K562 (cell line): ENCODE results near the gene PIK3R2. TPM values are rescaled to one million over a fixed set of nuclear protein-coding genes. Genes with fewer than 3 reads are reported as not detected.

Experiments used
- ATAC-seq: fragments of 200-7000 bp; cut with Tn5 transposase; 3 replicates; pipeline ENCODE4 v1.9.1; 2020; ENCODE audit warnings: moderate library complexity
- BruUV-seq: library from RNA; stranded (reverse); fragments of 400-500 nt; replicated peaks from 2 replicates; lab custom pipeline; 2021; lab: Mats Ljungman, UMichigan
- CTCF ChIA-PET: fragments of 300-600 bp; formaldehyde crosslinking; extraction: SDS; loops from one replicate; lab custom pipeline; 2021; ENCODE audit warnings: low intra/inter-chr PET ratio; lab: Yijun Ruan, JAX
- POLR2A ChIA-PET: fragments of 300-600, 350-650 bp; sonication (Branson Sonifier 250); formaldehyde crosslinking; extraction: SDS; loops from one replicate; lab custom pipeline; 2021; ENCODE audit warnings: antibody characterized with exemption, inconsistent platforms; lab: Yijun Ruan, JAX
- DNase-seq, 4 experiments: peaks; one replicate each; pipeline versions ENCODE4 v3.0.0 to v3.0.0-alpha.2; 2011 to 2018; ENCODE audit warnings: low spot score in 3 of 4, mixed read lengths in 3 of 4; ENCODE audit errors: extremely low read depth in 1 of 4
- FAIRE-seq: peaks from 2 replicates; lab custom pipeline; 2011; peaks lifted over from hg19 to GRCh38; lab: Jason Lieb, UNC
- H2AFZ ChIP-seq: 2 replicates; pipeline ENCODE4 v1.6.0; 2011; ENCODE audit warnings: low read depth, low read length, control low read depth, inconsistent platforms
- H3K27ac ChIP-seq: fragments of 200-600 bp; 3 replicates; pipeline ENCODE4 v1.8.0; 2011; ENCODE audit warnings: low read depth, mild to moderate bottlenecking, control low read depth, inconsistent platforms, low read length, moderate library complexity, mixed read lengths; ENCODE audit errors: extremely low read depth
- H3K27me3 ChIP-seq, 2 experiments: fragments of 300-600 bp in 1 of 2; 2 replicates in 1 of 2; 3 replicates in 1 of 2; pipeline versions ENCODE4 v1.6.0 to v1.8.0; 2011; ENCODE audit warnings: inconsistent platforms in 2 of 2, low read length in 2 of 2, mild to moderate bottlenecking in 1 of 2, mixed read lengths in 1 of 2, moderate library complexity in 1 of 2; ENCODE audit not compliant: control insufficient read depth in 2 of 2, insufficient read depth in 2 of 2
- H3K36me3 ChIP-seq: fragments of 300-600 bp; 3 replicates; pipeline ENCODE4 v1.8.0; 2011; ENCODE audit warnings: mild to moderate bottlenecking, low read length, inconsistent platforms; ENCODE audit not compliant: control insufficient read depth, insufficient read depth
- H3K4me1 ChIP-seq, 2 experiments: fragments of 200-600 bp in 1 of 2; replicated peaks in 1 of 2; 2 replicates in 1 of 2; 3 replicates in 1 of 2; pipeline versions ENCODE4 v1.5.1 to v1.8.0; 2011; ENCODE audit warnings: inconsistent platforms in 2 of 2, low read length in 2 of 2, mild to moderate bottlenecking in 1 of 2, mixed read lengths in 1 of 2, moderate library complexity in 1 of 2; ENCODE audit not compliant: control insufficient read depth in 2 of 2, insufficient read depth in 2 of 2
- H3K4me2 ChIP-seq: 2 replicates; pipeline ENCODE4 v1.6.1; 2011; ENCODE audit warnings: low read length, control low read depth, inconsistent platforms, mixed read lengths; ENCODE audit not compliant: insufficient read depth
- H3K4me3 ChIP-seq: fragments of 200-600 bp; sonication (generic), shearing (Covaris generic); 2 replicates; pipeline ENCODE4 v1.5.1; 2016; ENCODE audit warnings: control low read depth, inconsistent platforms
- H3K79me2 ChIP-seq: fragments of 200-600 bp; 3 replicates; pipeline ENCODE4 v1.8.0; 2011; ENCODE audit warnings: low read length, inconsistent platforms; ENCODE audit not compliant: control insufficient read depth, insufficient read depth
- H3K9ac ChIP-seq, 2 experiments: 2 replicates each; pipeline versions ENCODE4 v1.6.0 to v1.6.1; 2011; ENCODE audit warnings: low read depth in 2 of 2, low read length in 2 of 2, control low read depth in 1 of 2, inconsistent platforms in 1 of 2, mild to moderate bottlenecking in 1 of 2, mixed read lengths in 1 of 2; ENCODE audit not compliant: insufficient read depth in 1 of 2
- H3K9me1 ChIP-seq: one replicate; pipeline ENCODE4 v1.6.0; 2011; ENCODE audit warnings: inconsistent platforms, mild to moderate bottlenecking, low read length, moderate library complexity; ENCODE audit not compliant: control insufficient read depth, insufficient read depth
- H3K9me3 ChIP-seq: replicated peaks from 2 replicates; pipeline ENCODE4 v1.5.1; 2011; ENCODE audit warnings: low read depth, low read length, inconsistent platforms; ENCODE audit not compliant: control insufficient read depth, insufficient read depth
- H4K20me1 ChIP-seq: replicated peaks from 2 replicates; pipeline ENCODE4 v1.6.1; 2011; ENCODE audit warnings: low read length, inconsistent platforms, mixed read lengths; ENCODE audit not compliant: control insufficient read depth, insufficient read depth
- ATF4 ChIP-seq: fragments of 450-650 bp; formaldehyde crosslinking; IDR thresholded peaks from 2 replicates; pipeline ENCODE4 v1.4.0; 2022; ENCODE audit warnings: mild to moderate bottlenecking, moderate library complexity
- ATF7 ChIP-seq: fragments of 450-650 bp; IDR thresholded peaks from 2 replicates; pipeline ENCODE4 v1.7.1; 2014; ENCODE audit warnings: mild to moderate bottlenecking, moderate library complexity
- DNMT1 ChIP-seq: fragments of 450-650 bp; IDR thresholded peaks from 2 replicates; pipeline ENCODE4 v1.6.1; 2016; ENCODE audit warnings: antibody characterized with exemption, mild to moderate bottlenecking
- GABPA ChIP-seq: fragments of 200-800 bp; sonication (Bioruptor generic); conservative IDR thresholded peaks from 2 replicates; pipeline ENCODE4 v1.6.1; 2016; ENCODE audit warnings: low read depth, missing genetic modification characterization, missing compliant biosample characterization
- NFATC3 ChIP-seq: fragments of 450-650 bp; IDR thresholded peaks from 2 replicates; pipeline ENCODE4 v1.6.1; 2017; ENCODE audit warnings: mild to moderate bottlenecking
- ZBTB7A ChIP-seq: IDR thresholded peaks from 2 replicates; pipeline ENCODE4 v1.6.1; 2011; ENCODE audit warnings: low read depth, mild to moderate bottlenecking, low read length, moderate library complexity, borderline replicate concordance; ENCODE audit not compliant: control insufficient read depth
- ZNF586 ChIP-seq: fragments of 450-650 bp; formaldehyde crosslinking; conservative IDR thresholded peaks from 2 replicates; pipeline ENCODE4 v1.4.0; 2020; ENCODE audit warnings: mild to moderate bottlenecking, moderate library complexity
- WGBS: fragments of 100-300 bp; shearing (Covaris generic); methylation state at CpG from one replicate; pipeline ENCODE4 v1.1.6; 2016; ENCODE audit warnings: low coverage, mixed read lengths; ENCODE audit not compliant: insufficient coverage; ENCODE audit errors: missing lambda C conversion rate; 5-methylcytosine and 5-hydroxymethylcytosine counted together
- in situ Hi-C: fragments of 300-500 bp; cut with MboI; formaldehyde crosslinking; loops from 4 replicates; pipeline ENCODE4 v1.15.0; 2018; ENCODE audit warnings: inconsistent platforms, mixed read lengths
- intact Hi-C: fragments of 100-400 bp; cut with micrococcal nuclease; formaldehyde crosslinking; loops from 2 replicates; pipeline ENCODE4 v1.14.2; 2022
- polyA plus RNA-seq, 8 experiments: library from polyadenylated mRNA; depleted of rRNA in 4 of 8; stranded (reverse) in 5 of 8; unstranded in 3 of 8; fragments of >200 nt; fragmentation: Nextera tagmentation in 2 of 8; fragmentation: Illumina TruSeq in 1 of 8; extraction: Ambion mirVana in 2 of 8; extraction: Trizol in 1 of 8; gene quantifications; 2 replicates each; pipeline versions ENCODE4 v1.2.1 to v1.2.3, GENCODE V29; 2011 to 2014; ENCODE audit warnings: inconsistent platforms in 1 of 8, missing spikeins in 1 of 8
- total RNA-seq, 7 experiments: library from RNA; depleted of rRNA in 6 of 7; stranded (reverse); fragments of >200 nt in 6 of 7; fragmentation: Illumina TruSeq in 2 of 7; extraction: Trizol in 2 of 7; gene quantifications; 2 replicates each; pipeline versions ENCODE4 v1.2.1 to v1.2.3, GENCODE V29; 2011 to 2021; ENCODE audit warnings: low replicate concordance in 1 of 7
- TF ChIP-seq, protein P1 (sequence below): fragments of 200-600 bp; sonication (generic); IDR thresholded peaks from one replicate; pipeline ENCODE4 v1.6.1; 2012; ENCODE audit warnings: mild to moderate bottlenecking, low read depth, low read length, inconsistent platforms

Gene PIK3R2
- total and polyA plus RNA-seq, 9 of the 15 experiments (the other 6 are each of a cell fraction or from before 2014, with no cell fraction given), result 0.39 to 37.9 (median 5.3) TPM

- ChIA-PET POLR2A (interaction anchor here (0.6 to 3.5 kb wide), 18 partner anchors 11 to 212 kb away, joined by 3 to 28 read pairs (median 4); partner anchors contain the start of genes GDF15, IFI30, IQCN and JUND), CTCF (interaction anchor here (0.8 to 1.1 kb wide), 2 partner anchors 46 to 119 kb away, joined by 3 to 4 read pairs; partner anchors contain the start of gene LSM4)
- Histone ChIP-seq H3K36me3 (peaks cover 23% of the 10 kb centered on the region; the same call in 1 of the 3 replicates), H2AFZ (peak overlapping the region; percentile 90), H3K4me2 (peak overlapping the region; percentile 82), H4K20me1 (no peaks in the 10 kb centered on the region; the same call in 1 of the 2 replicates), H3K9me1 (no peaks in the 10 kb centered on the region), H3K27me3 (no peaks in the 10 kb centered on the region), H3K9ac (peak overlapping the region; percentile 86 to 95), H3K4me1 (peaks cover 14 to 45% of the 10 kb centered on the region in 2 experiments; a peak in 4 of 5 replicates), H3K9me3 (no peaks in the 10 kb centered on the region), H3K79me2 (peaks cover 25% of the 10 kb centered on the region), H3K4me3 (peak overlapping the region; percentile 68), H3K27ac (peak overlapping the region; percentile 86)
- 0% methylated on average over 16 of the region's 22 CpGs for WGBS
- ATAC-seq (peak; percentile 43), FAIRE-seq (no peak), DNase-seq (peak in 1 of 4 experiments; percentile 79)
- in situ Hi-C loops, result loop anchor here (5.0 kb wide), 1 partner anchor 48 kb away; no protein-coding TSS in a partner anchor
- intact Hi-C loops, result loop anchor here (5.0 kb wide), 2 partner anchors 123 to 213 kb away; partner anchors contain the start of gene SSBP4
- TSS peak; percentile 91 for BruUV-seq
- TF ChIP-seq ZNF586 (CRISPR knock-in tag) (no peak), ZBTB7A (peak; percentile 97), GABPA (tag) (peak; percentile 53), ATF4 (CRISPR knock-in tag) (0 out of 2 replicates have a peak, but pooled peaks have one; percentile 17), NFATC3 (peak; percentile 95), DNMT1 (no peak), ATF7 (peak; percentile 96)
- TF ChIP-seq, protein P1, sequence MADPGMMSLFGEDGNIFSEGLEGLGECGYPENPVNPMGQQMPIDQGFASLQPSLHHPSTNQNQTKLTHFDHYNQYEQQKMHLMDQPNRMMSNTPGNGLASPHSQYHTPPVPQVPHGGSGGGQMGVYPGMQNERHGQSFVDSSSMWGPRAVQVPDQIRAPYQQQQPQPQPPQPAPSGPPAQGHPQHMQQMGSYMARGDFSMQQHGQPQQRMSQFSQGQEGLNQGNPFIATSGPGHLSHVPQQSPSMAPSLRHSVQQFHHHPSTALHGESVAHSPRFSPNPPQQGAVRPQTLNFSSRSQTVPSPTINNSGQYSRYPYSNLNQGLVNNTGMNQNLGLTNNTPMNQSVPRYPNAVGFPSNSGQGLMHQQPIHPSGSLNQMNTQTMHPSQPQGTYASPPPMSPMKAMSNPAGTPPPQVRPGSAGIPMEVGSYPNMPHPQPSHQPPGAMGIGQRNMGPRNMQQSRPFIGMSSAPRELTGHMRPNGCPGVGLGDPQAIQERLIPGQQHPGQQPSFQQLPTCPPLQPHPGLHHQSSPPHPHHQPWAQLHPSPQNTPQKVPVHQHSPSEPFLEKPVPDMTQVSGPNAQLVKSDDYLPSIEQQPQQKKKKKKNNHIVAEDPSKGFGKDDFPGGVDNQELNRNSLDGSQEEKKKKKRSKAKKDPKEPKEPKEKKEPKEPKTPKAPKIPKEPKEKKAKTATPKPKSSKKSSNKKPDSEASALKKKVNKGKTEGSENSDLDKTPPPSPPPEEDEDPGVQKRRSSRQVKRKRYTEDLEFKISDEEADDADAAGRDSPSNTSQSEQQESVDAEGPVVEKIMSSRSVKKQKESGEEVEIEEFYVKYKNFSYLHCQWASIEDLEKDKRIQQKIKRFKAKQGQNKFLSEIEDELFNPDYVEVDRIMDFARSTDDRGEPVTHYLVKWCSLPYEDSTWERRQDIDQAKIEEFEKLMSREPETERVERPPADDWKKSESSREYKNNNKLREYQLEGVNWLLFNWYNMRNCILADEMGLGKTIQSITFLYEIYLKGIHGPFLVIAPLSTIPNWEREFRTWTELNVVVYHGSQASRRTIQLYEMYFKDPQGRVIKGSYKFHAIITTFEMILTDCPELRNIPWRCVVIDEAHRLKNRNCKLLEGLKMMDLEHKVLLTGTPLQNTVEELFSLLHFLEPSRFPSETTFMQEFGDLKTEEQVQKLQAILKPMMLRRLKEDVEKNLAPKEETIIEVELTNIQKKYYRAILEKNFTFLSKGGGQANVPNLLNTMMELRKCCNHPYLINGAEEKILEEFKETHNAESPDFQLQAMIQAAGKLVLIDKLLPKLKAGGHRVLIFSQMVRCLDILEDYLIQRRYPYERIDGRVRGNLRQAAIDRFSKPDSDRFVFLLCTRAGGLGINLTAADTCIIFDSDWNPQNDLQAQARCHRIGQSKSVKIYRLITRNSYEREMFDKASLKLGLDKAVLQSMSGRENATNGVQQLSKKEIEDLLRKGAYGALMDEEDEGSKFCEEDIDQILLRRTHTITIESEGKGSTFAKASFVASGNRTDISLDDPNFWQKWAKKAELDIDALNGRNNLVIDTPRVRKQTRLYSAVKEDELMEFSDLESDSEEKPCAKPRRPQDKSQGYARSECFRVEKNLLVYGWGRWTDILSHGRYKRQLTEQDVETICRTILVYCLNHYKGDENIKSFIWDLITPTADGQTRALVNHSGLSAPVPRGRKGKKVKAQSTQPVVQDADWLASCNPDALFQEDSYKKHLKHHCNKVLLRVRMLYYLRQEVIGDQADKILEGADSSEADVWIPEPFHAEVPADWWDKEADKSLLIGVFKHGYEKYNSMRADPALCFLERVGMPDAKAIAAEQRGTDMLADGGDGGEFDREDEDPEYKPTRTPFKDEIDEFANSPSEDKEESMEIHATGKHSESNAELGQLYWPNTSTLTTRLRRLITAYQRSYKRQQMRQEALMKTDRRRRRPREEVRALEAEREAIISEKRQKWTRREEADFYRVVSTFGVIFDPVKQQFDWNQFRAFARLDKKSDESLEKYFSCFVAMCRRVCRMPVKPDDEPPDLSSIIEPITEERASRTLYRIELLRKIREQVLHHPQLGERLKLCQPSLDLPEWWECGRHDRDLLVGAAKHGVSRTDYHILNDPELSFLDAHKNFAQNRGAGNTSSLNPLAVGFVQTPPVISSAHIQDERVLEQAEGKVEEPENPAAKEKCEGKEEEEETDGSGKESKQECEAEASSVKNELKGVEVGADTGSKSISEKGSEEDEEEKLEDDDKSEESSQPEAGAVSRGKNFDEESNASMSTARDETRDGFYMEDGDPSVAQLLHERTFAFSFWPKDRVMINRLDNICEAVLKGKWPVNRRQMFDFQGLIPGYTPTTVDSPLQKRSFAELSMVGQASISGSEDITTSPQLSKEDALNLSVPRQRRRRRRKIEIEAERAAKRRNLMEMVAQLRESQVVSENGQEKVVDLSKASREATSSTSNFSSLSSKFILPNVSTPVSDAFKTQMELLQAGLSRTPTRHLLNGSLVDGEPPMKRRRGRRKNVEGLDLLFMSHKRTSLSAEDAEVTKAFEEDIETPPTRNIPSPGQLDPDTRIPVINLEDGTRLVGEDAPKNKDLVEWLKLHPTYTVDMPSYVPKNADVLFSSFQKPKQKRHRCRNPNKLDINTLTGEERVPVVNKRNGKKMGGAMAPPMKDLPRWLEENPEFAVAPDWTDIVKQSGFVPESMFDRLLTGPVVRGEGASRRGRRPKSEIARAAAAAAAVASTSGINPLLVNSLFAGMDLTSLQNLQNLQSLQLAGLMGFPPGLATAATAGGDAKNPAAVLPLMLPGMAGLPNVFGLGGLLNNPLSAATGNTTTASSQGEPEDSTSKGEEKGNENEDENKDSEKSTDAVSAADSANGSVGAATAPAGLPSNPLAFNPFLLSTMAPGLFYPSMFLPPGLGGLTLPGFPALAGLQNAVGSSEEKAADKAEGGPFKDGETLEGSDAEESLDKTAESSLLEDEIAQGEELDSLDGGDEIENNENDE, result no peak
Measured at GRCh38 chr19:18204394-18205199, 51.6 kb downstream of the PIK3R2 start.
